GM12878 (cell line): ENCODE measurements around the gene XG.
A peak's percentile ranks its signal among the peaks of the same experiment; 100 is the strongest.
"Not testable (repeated sequence)": the region's sequence is repeated elsewhere in the genome, so short reads cannot be mapped to it uniquely, and the experiment has no call there.

Experiments used
- CEBPB ChIP-seq, 2 experiments: fragments of 150-350 bp in 1 of 2; IDR thresholded peaks; 2 replicates each; pipeline ENCODE4 v1.6.1; 2012 to 2014; ENCODE audit warnings: low read depth in 2 of 2, low read length in 2 of 2, borderline replicate concordance in 1 of 2, inconsistent platforms in 1 of 2
- CTCF ChIP-seq, 3 experiments: IDR thresholded peaks in 2 of 3; conservative IDR thresholded peaks in 1 of 3; 2 replicates each; pipeline ENCODE4 v1.5.1; 2011; ENCODE audit warnings: low read depth in 3 of 3, low read length in 3 of 3, mild to moderate bottlenecking in 3 of 3, control low read depth in 2 of 3, moderate library complexity in 2 of 3, inconsistent platforms in 1 of 3, mixed read lengths in 1 of 3; ENCODE audit not compliant: control insufficient read depth in 2 of 3, insufficient read depth in 1 of 3; ENCODE audit errors: extremely low read depth in 1 of 3
- EZH2 ChIP-seq: IDR thresholded peaks from 2 replicates; pipeline ENCODE4 v1.6.1; 2012; ENCODE audit warnings: low read depth, mild to moderate bottlenecking, control low read depth, inconsistent platforms, low read length, borderline replicate concordance; ENCODE audit not compliant: control insufficient read depth
- IRF3 ChIP-seq: fragments of 450-650 bp; IDR thresholded peaks from 2 replicates; pipeline ENCODE4 v1.6.1; 2014; ENCODE audit warnings: mild to moderate bottlenecking
- PKNOX1 ChIP-seq: fragments of 450-650 bp; IDR thresholded peaks from 2 replicates; pipeline ENCODE4 v1.6.1; 2016; ENCODE audit warnings: mild to moderate bottlenecking
- POLR2A ChIP-seq: IDR thresholded peaks from 2 replicates; pipeline ENCODE4 v1.6.1; 2011; ENCODE audit warnings: low read depth, mild to moderate bottlenecking, low read length
- POLR2AphosphoS5 ChIP-seq: IDR thresholded peaks from 2 replicates; pipeline ENCODE4 v1.6.1; 2011; ENCODE audit warnings: mild to moderate bottlenecking, low read length, inconsistent platforms
- SIN3A ChIP-seq: IDR thresholded peaks from 2 replicates; pipeline ENCODE4 v1.6.1; 2012; ENCODE audit warnings: low read depth, low read length, improper control_type of control experiment
- SUZ12 ChIP-seq: fragments of 200-600 bp; sonication (generic); IDR thresholded peaks from one replicate; pipeline ENCODE4 v1.6.1; 2018; ENCODE audit warnings: antibody characterized with exemption, mild to moderate bottlenecking; ENCODE audit not compliant: unreplicated experiment
- TAF1 ChIP-seq: IDR thresholded peaks from 2 replicates; pipeline ENCODE4 v1.6.1; 2011; ENCODE audit warnings: mild to moderate bottlenecking, low read depth, low read length, borderline replicate concordance
- TCF12 ChIP-seq: IDR thresholded peaks from 2 replicates; pipeline ENCODE4 v1.6.1; 2011; ENCODE audit warnings: low read depth, mild to moderate bottlenecking, low read length
- USF2 ChIP-seq: IDR thresholded peaks from 2 replicates; pipeline ENCODE4 v1.6.1; 2011; ENCODE audit warnings: low read depth, low read length, improper control_type of control experiment, borderline replicate concordance
- YY1 ChIP-seq: IDR thresholded peaks from 2 replicates; pipeline ENCODE4 v1.6.1; 2011; ENCODE audit warnings: low read depth, mild to moderate bottlenecking, low read length
- ZZZ3 ChIP-seq: IDR thresholded peaks from 2 replicates; pipeline ENCODE4 v1.6.1; 2011; ENCODE audit warnings: low read depth; ENCODE audit not compliant: control insufficient read depth, insufficient read length

GRCh38 chrX:2812161-2812907 lies 60.5 kb downstream of the XG start:
- TF ChIP-seq YY1 (peak; percentile 55), CTCF (IDR thresholded peaks at IDR 0.05 in 2 of 3, conservative IDR thresholded peaks at IDR 0.05 in 1 of 3; ENCODE audit: control insufficient read depth in 2 of 3, extremely low read depth in 1 of 3, insufficient read depth in 1 of 3, low read depth in 3 of 3, low read length in 3 of 3) (peak; percentile 54 to 68 (median 55); a peak in 5 of 6 replicates)
- not testable (repeated sequence) for TF ChIP-seq EZH2; ZZZ3; IRF3; POLR2A; SUZ12; TAF1; USF2; CEBPB (IDR thresholded peaks at IDR 0.05; ENCODE audit: borderline replicate concordance in 1 of 2, low read depth in 2 of 2, low read length in 2 of 2); SIN3A; TCF12; PKNOX1; POLR2AphosphoS5
